Ovary (tissue), 9 donors: ENCODE data around the gene LINGO4. TPM values are rescaled to one million over a fixed set of nuclear protein-coding genes. Genes with fewer than 3 reads are reported as not detected.

ENCODE experiments used
- DNase-seq, 5 donors: peaks; one replicate each; pipeline ENCODE4 v3.0.0-alpha.2; 2019 to 2020
- H3K27ac ChIP-seq, 2 donors: fragments of 200-600 bp; one replicate each; pipeline versions ENCODE4 v1.5.1 to v1.8.0; 2019 to 2022
- H3K27me3 ChIP-seq: fragments of 200-600 bp; one replicate; pipeline ENCODE4 v1.8.0; 2022
- H3K36me3 ChIP-seq: fragments of 200-600 bp; sonication (generic); one replicate; pipeline ENCODE4 v1.5.1; 2019
- H3K4me1 ChIP-seq: one replicate; pipeline ENCODE4 v1.8.1; 2013; ENCODE audit warnings: mild to moderate bottlenecking, moderate library complexity; ENCODE audit not compliant: insufficient read depth
- H3K4me3 ChIP-seq: fragments of 200-600 bp; sonication (generic); one replicate; pipeline ENCODE4 v1.5.1; 2017
- H3K9me3 ChIP-seq, 2 donors: fragments of 200-600 bp in 1 of 2; sonication (generic) in 1 of 2; one replicate each; pipeline versions ENCODE4 v1.5.1 to v1.8.1; 2013 to 2019; ENCODE audit warnings: mild to moderate bottlenecking in 1 of 2, moderate library complexity in 1 of 2
- EP300 ChIP-seq: sonication (generic); formaldehyde crosslinking; IDR thresholded peaks from one replicate; pipeline ENCODE4 v1.6.1; 2017; ENCODE audit warnings: antibody characterized with exemption
- POLR2A ChIP-seq: fragments of 450-650 bp; IDR thresholded peaks from one replicate; pipeline ENCODE4 v1.6.1; 2017; ENCODE audit warnings: antibody characterized with exemption, mild to moderate bottlenecking, moderate library complexity
- WGBS, 3 donors: extraction: QIAGEN DNeasy Blood & Tissue Kit in 1 of 3; methylation state at CpG; one replicate each; pipeline versions ENCODE4 v1.1.5 to v1.1.7; 2013 to 2017; 5-methylcytosine and 5-hydroxymethylcytosine counted together
- intact Hi-C, 4 donors: fragments of 100-400 bp; cut with DNase I; formaldehyde crosslinking; loops; one replicate each; pipeline versions ENCODE4 v1.11.0 to v1.15.1; 2022 to 2023
- polyA plus RNA-seq, 2 donors: library from polyadenylated mRNA; stranded (reverse); fragments of 200-250 nt in 1 of 2; fragments of 350-450 nt in 1 of 2; fragmentation: Illumina TruSeq in 1 of 2; extraction: RNeasy Lipid Tissue Mini Kit (QIAGEN cat#74804) in 1 of 2; gene quantifications; one replicate each; pipeline ENCODE4 v1.2.3, GENCODE V29; 2013 to 2014
- total RNA-seq, 7 donors: library from RNA; depleted of rRNA in 2 of 7; stranded (reverse); fragments of >200 nt in 2 of 7; fragmentation: NEBNext Ultra II Directional in 3 of 7; extraction: Animal tissue kit (Norgen Biotek cat#: 25700) in 3 of 7; gene quantifications; one replicate each; pipeline versions ENCODE4 v1.1.0 to v1.2.4, GENCODE V29; 2016 to 2023
- TF ChIP-seq, protein P1 (sequence below), 3 donors: fragments of 450-650 bp in 2 of 3; fragments of 200-600 bp in 1 of 3; IDR thresholded peaks; one replicate each; pipeline versions ENCODE4 v1.5.1 to v1.8.0; 2016 to 2022; ENCODE audit warnings: antibody characterized with exemption in 3 of 3, mild to moderate bottlenecking in 1 of 3
- donor health status: DM: no; HTN: no; CAD: no; lungs with moderate emphysema.
- donor health status: DM: no; HTN: no; CAD: no.
- donor health status: Bipolar disorder and iron deficiency.
- donor health status: DM: yes; HTN: yes; CAD: no.
- donor health status: DM: no; HTN: no; CAD: no.
- donor health status: DM: yes; HTN: yes; CAD: no.

The LINGO4 gene
- total and polyA plus RNA-seq, 9 donors = 0.08 to 0.34 (median 0.10) TPM; not detected in 6

DNA sequence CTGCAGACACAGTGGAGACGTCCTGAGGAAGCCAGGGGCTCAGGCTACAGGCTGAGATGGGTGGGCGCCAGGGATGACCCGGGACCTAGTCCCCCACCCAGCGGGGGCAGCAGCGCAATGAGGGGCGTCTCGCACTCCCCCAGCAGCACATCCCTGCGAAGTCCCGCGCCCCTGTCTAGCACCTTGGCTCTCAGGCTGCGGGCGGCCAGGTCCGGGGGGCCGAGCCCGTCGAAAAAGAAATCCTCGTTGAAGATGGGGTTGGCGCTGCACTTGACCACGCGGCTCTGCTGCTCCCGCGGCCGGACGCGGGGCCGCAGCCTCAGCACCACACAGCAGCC lies 32.6 kb upstream of the LINGO4 start:
- intact Hi-C loops = no loop called here
- 14 to 22% (median 16%) methylated on average over 20 to 26 of the region's 26 CpGs for WGBS, 3 donors
- TF ChIP-seq POLR2A (no peak), EP300 (no peak)
- TF ChIP-seq, protein P1, sequence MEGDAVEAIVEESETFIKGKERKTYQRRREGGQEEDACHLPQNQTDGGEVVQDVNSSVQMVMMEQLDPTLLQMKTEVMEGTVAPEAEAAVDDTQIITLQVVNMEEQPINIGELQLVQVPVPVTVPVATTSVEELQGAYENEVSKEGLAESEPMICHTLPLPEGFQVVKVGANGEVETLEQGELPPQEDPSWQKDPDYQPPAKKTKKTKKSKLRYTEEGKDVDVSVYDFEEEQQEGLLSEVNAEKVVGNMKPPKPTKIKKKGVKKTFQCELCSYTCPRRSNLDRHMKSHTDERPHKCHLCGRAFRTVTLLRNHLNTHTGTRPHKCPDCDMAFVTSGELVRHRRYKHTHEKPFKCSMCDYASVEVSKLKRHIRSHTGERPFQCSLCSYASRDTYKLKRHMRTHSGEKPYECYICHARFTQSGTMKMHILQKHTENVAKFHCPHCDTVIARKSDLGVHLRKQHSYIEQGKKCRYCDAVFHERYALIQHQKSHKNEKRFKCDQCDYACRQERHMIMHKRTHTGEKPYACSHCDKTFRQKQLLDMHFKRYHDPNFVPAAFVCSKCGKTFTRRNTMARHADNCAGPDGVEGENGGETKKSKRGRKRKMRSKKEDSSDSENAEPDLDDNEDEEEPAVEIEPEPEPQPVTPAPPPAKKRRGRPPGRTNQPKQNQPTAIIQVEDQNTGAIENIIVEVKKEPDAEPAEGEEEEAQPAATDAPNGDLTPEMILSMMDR (IDR thresholded peaks at IDR 0.05) = no peak
- H3K27ac ChIP-seq = no peak overlapping the region
- H3K27me3 ChIP-seq = no peaks in the 10 kb centered on the region
- H3K4me1 ChIP-seq = no peaks in the 10 kb centered on the region
- DNase-seq = no peak
- no peaks in the 10 kb centered on the region for H3K36me3 ChIP-seq
- H3K9me3 ChIP-seq = no peaks in the 10 kb centered on the region
- H3K4me3 ChIP-seq = peak overlapping the region; percentile 13

DNA sequence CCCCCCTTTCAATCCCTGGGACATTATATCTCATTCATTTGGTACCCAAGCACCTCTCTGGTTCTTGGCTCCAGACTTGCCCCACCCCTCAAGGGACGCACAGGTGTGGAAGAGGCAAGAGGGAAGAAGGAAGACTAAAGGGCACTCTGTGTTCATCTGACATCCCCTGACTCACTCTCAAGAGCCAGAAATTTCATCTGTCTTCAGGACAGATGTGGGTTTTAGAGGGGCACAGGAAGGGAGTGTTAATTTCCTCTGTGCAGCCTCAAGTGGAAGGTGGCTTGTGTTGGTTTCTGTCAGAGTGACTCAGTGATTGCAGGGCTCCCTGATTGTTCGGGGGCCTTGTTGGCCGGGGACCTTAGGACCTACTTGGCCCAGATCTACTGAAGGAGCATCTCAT lies 32.0 kb upstream of the LINGO4 start:
- intact Hi-C loops = no loop called here
- Histone ChIP-seq H3K4me1 (no peaks in the 10 kb centered on the region), H3K27ac (no peak overlapping the region), H3K27me3 (no peaks in the 10 kb centered on the region), H3K36me3 (no peaks in the 10 kb centered on the region), H3K9me3 (no peaks in the 10 kb centered on the region), H3K4me3 (no peak overlapping the region)
- whole genome bisulfite sequencing, 3 donors = 78 to 88% (median 86%) methylated on average over 3 of the region's 3 CpGs
- TF ChIP-seq, protein P1 (IDR thresholded peaks at IDR 0.05) = no peak
- TF ChIP-seq POLR2A = no peak
- no peak for TF ChIP-seq EP300
- no peak for DNase-seq

DNA sequence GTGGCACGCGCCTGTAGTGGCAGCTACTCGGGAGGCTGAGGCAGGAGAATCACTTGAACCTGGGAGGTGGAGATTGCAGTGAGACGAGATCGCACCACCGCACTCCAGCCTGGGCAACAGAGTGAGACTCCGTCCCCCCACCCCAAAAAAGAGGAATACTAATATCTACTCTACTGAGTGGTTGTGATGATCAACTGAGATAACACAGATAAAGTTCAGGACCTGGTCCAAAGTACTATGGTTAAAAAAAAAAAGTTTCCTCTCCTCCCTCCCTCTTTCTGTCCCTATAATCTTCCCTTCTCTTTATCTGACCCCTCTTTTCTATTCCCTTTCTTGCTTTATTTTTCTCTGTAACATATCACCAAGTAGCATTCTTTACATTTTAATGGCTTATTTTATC lies 30.4 kb upstream of the LINGO4 start:
- no peak overlapping the region for H3K4me3 ChIP-seq
- intact Hi-C loops = no loop called here
- TF ChIP-seq POLR2A = no peak
- TF ChIP-seq, protein P1 (IDR thresholded peaks at IDR 0.05) = no peak
- no peak for TF ChIP-seq EP300
- no peaks in the 10 kb centered on the region for H3K4me1 ChIP-seq
- no peak overlapping the region for H3K27ac ChIP-seq
- no peaks in the 10 kb centered on the region for H3K9me3 ChIP-seq
- H3K27me3 ChIP-seq = no peaks in the 10 kb centered on the region
- 92 to 94% (median 92%) methylated on average over 7 of the region's 7 CpGs for WGBS, 3 donors
- no peak for DNase-seq
- H3K36me3 ChIP-seq = no peaks in the 10 kb centered on the region

DNA sequence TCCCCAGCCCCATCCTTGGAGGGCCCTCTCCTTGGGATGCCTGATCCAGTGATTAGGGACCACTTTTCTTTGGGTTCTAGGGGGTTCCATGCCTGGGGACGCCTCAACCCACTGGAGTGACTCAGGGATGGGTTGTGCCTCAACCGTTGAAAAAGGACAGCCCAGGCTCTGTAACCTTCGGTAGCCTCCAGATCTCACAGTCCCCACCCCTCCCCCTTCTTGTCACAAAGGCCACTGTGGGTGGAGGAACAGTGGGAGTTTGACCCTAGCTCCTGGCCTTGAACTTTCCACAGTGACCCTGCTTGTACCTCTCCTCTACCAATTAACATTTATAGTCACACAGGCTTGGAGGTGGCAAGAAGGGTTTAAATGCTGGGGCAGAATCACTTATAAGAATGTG lies 29.0 kb upstream of the LINGO4 start:
- H3K27ac ChIP-seq = no peak overlapping the region
- no peak for TF ChIP-seq POLR2A
- TF ChIP-seq, protein P1 (IDR thresholded peaks at IDR 0.05) = no peak
- no peak overlapping the region for H3K4me3 ChIP-seq
- WGBS, 3 donors = 71 to 76% (median 75%) methylated on average over 3 of the region's 3 CpGs
- no peaks in the 10 kb centered on the region for H3K27me3 ChIP-seq
- H3K4me1 ChIP-seq = no peaks in the 10 kb centered on the region
- intact Hi-C loops = no loop called here
- H3K9me3 ChIP-seq = no peaks in the 10 kb centered on the region
- no peak for DNase-seq
- no peaks in the 10 kb centered on the region for H3K36me3 ChIP-seq
